ENCODE data around the gene HOXA9. TPM values are rescaled to one million over a fixed set of nuclear protein-coding genes. Genes with fewer than 3 reads are reported as not detected.

Gene HOXA9
- polyA plus RNA-seq, 1 of the 3 experiments (the other 2 are of a cell fraction) = not detected

GRCh38 chr7:27214239-27214950 is 49.1 kb upstream of the HOXA9 start:
- H3F3A ChIP-seq (replicated peaks; ENCODE audit: insufficient read depth) = no peaks in the 10 kb centered on the region
- ChIA-PET POLR2A (no interaction called here), CTCF (interaction anchor here (8.7 kb wide), 1 partner anchor 12 kb away, joined by 79 read pairs; no protein-coding TSS in a partner anchor)
- WGBS (ENCODE audit: low lambda C conversion rate) = 27% methylated on average over 8 of the region's 8 CpGs
- no peak overlapping the region for H3K4me3 ChIP-seq (ENCODE audit: low read depth in 2 of 2, low read length in 1 of 2)
- H3K9me2 ChIP-seq = no peaks in the 10 kb centered on the region
- H3K4me1 ChIP-seq (ENCODE audit: control insufficient read depth in 1 of 2, insufficient read depth in 2 of 2, low read depth in 1 of 2, low read length in 1 of 2) = peaks cover 0 to 14% of the 10 kb centered on the region in 2 experiments; a peak in 1 of 4 replicates
- H3K27ac ChIP-seq (ENCODE audit: low read depth in 2 of 2, low read length in 1 of 2) = no peak overlapping the region
- H3K27me3 ChIP-seq (ENCODE audit: insufficient read depth) = peaks cover 98% of the 10 kb centered on the region
- no peaks in the 10 kb centered on the region for H3K79me2 ChIP-seq (ENCODE audit: insufficient read depth)
- no peak overlapping the region for H3K9ac ChIP-seq
- no peaks in the 10 kb centered on the region for H3K9me3 ChIP-seq
- H3K36me3 ChIP-seq (replicated peaks in 1 of 2; ENCODE audit: control insufficient read depth in 1 of 2, insufficient read depth in 2 of 2, low read length in 1 of 2) = no peaks in the 10 kb centered on the region
- no peak for DNase-seq
- TF ChIP-seq IRF3 (IDR thresholded peaks at IDR 0.05; ENCODE audit: low read depth, low read length) = no peak
- no peak for TF ChIP-seq POLR2AphosphoS5 (IDR thresholded peaks at IDR 0.05; ENCODE audit: low read depth, low read length)
- TF ChIP-seq RXRA (IDR thresholded peaks at IDR 0.05; ENCODE audit: borderline replicate concordance, low read depth) = no peak
- TF ChIP-seq PBX3 (IDR thresholded peaks at IDR 0.05) = no peak
- no peak for TF ChIP-seq TEAD4 (IDR thresholded peaks at IDR 0.05; ENCODE audit: borderline replicate concordance, insufficient read depth)
- TF ChIP-seq FOXJ3 (CRISPR knock-in tag; IDR thresholded peaks at IDR 0.05) = no peak
- no peak for TF ChIP-seq RFX5 (IDR thresholded peaks at IDR 0.05; ENCODE audit: low read length)
- TF ChIP-seq CTCF (IDR thresholded peaks at IDR 0.05) = no peak
- TF ChIP-seq EP300 (IDR thresholded peaks at IDR 0.05; ENCODE audit: borderline replicate concordance in 1 of 2, low read depth in 1 of 2, low read length in 1 of 2) = no peak
- no peak overlapping the region for H2AFZ ChIP-seq (ENCODE audit: low read depth)
- H3K4me2 ChIP-seq = no peak overlapping the region
- no peaks in the 10 kb centered on the region; the same call in 1 of the 2 replicates for H4K20me1 ChIP-seq (ENCODE audit: insufficient read depth)

- H3K27me3 ChIP-seq (ENCODE audit: insufficient read depth) = peaks cover 97% of the 10 kb centered on the region
- 24% methylated on average over 39 of the region's 50 CpGs for WGBS (ENCODE audit: low lambda C conversion rate)
- H3K4me1 ChIP-seq (ENCODE audit: control insufficient read depth in 1 of 2, insufficient read depth in 2 of 2, low read depth in 1 of 2, low read length in 1 of 2) = peaks cover 0 to 14% of the 10 kb centered on the region in 2 experiments; a peak in 1 of 4 replicates
- H4K20me1 ChIP-seq (ENCODE audit: insufficient read depth) = no peaks in the 10 kb centered on the region; the same call in 1 of the 2 replicates
- no peaks in the 10 kb centered on the region for H3K9me2 ChIP-seq
- POLR2A ChIA-PET = no interaction called here
- CTCF ChIA-PET = interaction anchor here (1.0 to 8.7 kb wide), 6 partner anchors 11 to 360 kb away, joined by 3 to 81 read pairs (median 40); no protein-coding TSS in a partner anchor
- no peak overlapping the region for H3K9ac ChIP-seq
- no peak for DNase-seq
- no peaks in the 10 kb centered on the region for H3K9me3 ChIP-seq
- H3F3A ChIP-seq (replicated peaks; ENCODE audit: insufficient read depth) = no peaks in the 10 kb centered on the region
- no peak overlapping the region for H3K4me2 ChIP-seq
- H3K79me2 ChIP-seq (ENCODE audit: insufficient read depth) = no peaks in the 10 kb centered on the region
- no peak overlapping the region for H3K4me3 ChIP-seq (ENCODE audit: low read depth in 2 of 2, low read length in 1 of 2)
- no peak overlapping the region for H3K27ac ChIP-seq (ENCODE audit: low read depth in 2 of 2, low read length in 1 of 2)
- TF ChIP-seq EZH2phosphoT487 (IDR thresholded peaks at IDR 0.05; ENCODE audit: borderline replicate concordance, low read depth) = 0 out of 2 replicates have a peak, but pooled peaks have one; percentile 67
- no peak for TF ChIP-seq FOSL2 (IDR thresholded peaks at IDR 0.05; ENCODE audit: borderline replicate concordance, low read depth)
- no peak overlapping the region for H2AFZ ChIP-seq (ENCODE audit: low read depth)
- H3K36me3 ChIP-seq (replicated peaks in 1 of 2; ENCODE audit: control insufficient read depth in 1 of 2, insufficient read depth in 2 of 2, low read length in 1 of 2) = no peaks in the 10 kb centered on the region
Measured at GRCh38 chr7:27213433-27214238, 48.3 kb upstream of the HOXA9 start.
